ENCODE results near the gene DLG4.

DLG4 gene

GRCh38 chr17:7208027-7208571 lies 11.5 kb downstream of the DLG4 start:
- TF ChIP-seq CEBPB (IDR thresholded peaks at IDR 0.05) (no peak), ZBTB7A (IDR thresholded peaks at IDR 0.05; ENCODE audit: low read depth) (no peak), TEAD4 (IDR thresholded peaks at IDR 0.05) (no peak), TAF1 (IDR thresholded peaks at IDR 0.05; ENCODE audit: low read depth) (no peak), EGR1 (IDR thresholded peaks at IDR 0.05) (no peak), REST (IDR thresholded peaks at IDR 0.05; ENCODE audit: low read depth) (no peak), FOXM1 (IDR thresholded peaks at IDR 0.05; ENCODE audit: borderline replicate concordance, low read depth) (no peak), USF1 (IDR thresholded peaks at IDR 0.05) (no peak)

GRCh38 chr17:7207120-7208001 lies 12.3 kb downstream of the DLG4 start:
- TF ChIP-seq FOXM1 (IDR thresholded peaks at IDR 0.05; ENCODE audit: borderline replicate concordance, low read depth): no peak
- no peak for TF ChIP-seq USF1 (IDR thresholded peaks at IDR 0.05)
- TF ChIP-seq TAF1 (IDR thresholded peaks at IDR 0.05; ENCODE audit: low read depth): no peak
- no peak for TF ChIP-seq MAX (IDR thresholded peaks at IDR 0.05)
- TF ChIP-seq TEAD4 (IDR thresholded peaks at IDR 0.05): no peak
- TF ChIP-seq CREB1 (IDR thresholded peaks at IDR 0.05; ENCODE audit: low read depth): no peak
- TF ChIP-seq EGR1 (IDR thresholded peaks at IDR 0.05): no peak

GRCh38 chr17:7205561-7205960 lies 14.1 kb downstream of the DLG4 start:
- TF ChIP-seq USF1 (IDR thresholded peaks at IDR 0.05) (no peak), ZBTB7A (IDR thresholded peaks at IDR 0.05; ENCODE audit: low read depth) (no peak), EGR1 (IDR thresholded peaks at IDR 0.05) (no peak)

- TF ChIP-seq CREB1 (IDR thresholded peaks at IDR 0.05; ENCODE audit: low read depth) (peak; percentile 56; the same call in 1 of the 2 replicates), ZBTB7A (IDR thresholded peaks at IDR 0.05; ENCODE audit: low read depth) (peak; percentile 45; the same call in 1 of the 2 replicates), USF1 (IDR thresholded peaks at IDR 0.05) (no peak), TCF12 (IDR thresholded peaks at IDR 0.05; ENCODE audit: low read depth) (peak; percentile 42; the same call in 1 of the 2 replicates)
These were observed 14.7 kb downstream of the DLG4 start for GRCh38 chr17:7204828-7205461.

- no peak for TF ChIP-seq REST (IDR thresholded peaks at IDR 0.05; ENCODE audit: low read depth)
- TF ChIP-seq NFIC (IDR thresholded peaks at IDR 0.05): no peak
- TF ChIP-seq RAD21 (IDR thresholded peaks at IDR 0.05; ENCODE audit: low read depth): no peak
- TF ChIP-seq TEAD4 (IDR thresholded peaks at IDR 0.05): no peak
- TF ChIP-seq TAF1 (IDR thresholded peaks at IDR 0.05; ENCODE audit: low read depth): no peak
- TF ChIP-seq TCF12 (IDR thresholded peaks at IDR 0.05; ENCODE audit: low read depth): no peak
- no peak for TF ChIP-seq EGR1 (IDR thresholded peaks at IDR 0.05)
- TF ChIP-seq ZBTB7A (IDR thresholded peaks at IDR 0.05; ENCODE audit: low read depth): no peak
- TF ChIP-seq MAX (IDR thresholded peaks at IDR 0.05): no peak
- no peak for TF ChIP-seq YY1 (IDR thresholded peaks at IDR 0.05; ENCODE audit: low read depth)
- TF ChIP-seq CREB1 (IDR thresholded peaks at IDR 0.05; ENCODE audit: low read depth): no peak
- no peak for TF ChIP-seq CEBPB (IDR thresholded peaks at IDR 0.05)
- TF ChIP-seq FOXM1 (IDR thresholded peaks at IDR 0.05; ENCODE audit: borderline replicate concordance, low read depth): no peak
- no peak for TF ChIP-seq EP300 (IDR thresholded peaks at IDR 0.05; ENCODE audit: borderline replicate concordance)
These were observed 15.3 kb downstream of the DLG4 start for GRCh38 chr17:7204336-7204735.

Measured in Ishikawa (cell line).